HG02798 (cell line): ENCODE data around the gene CORO2B.
"Not testable (repeated sequence)": the region's sequence is repeated elsewhere in the genome, so short reads cannot be mapped to it uniquely, and the experiment has no call there.

ENCODE experiments used
- ATAC-seq: cut with Tn5 transposase; IDR thresholded peaks from one replicate; pipeline ENCODE4 v1.9.1; 2021; ENCODE audit warnings: mild to moderate bottlenecking; ENCODE audit not compliant: unreplicated experiment, poor library complexity

The CORO2B gene

GRCh38 chr15:68641376-68641775 is 62.6 kb downstream of the CORO2B start:
- no peak for ATAC-seq

GRCh38 chr15:68642491-68642845 is 63.7 kb downstream of the CORO2B start:
- ATAC-seq = no peak

GRCh38 chr15:68643216-68643830 is 64.5 kb downstream of the CORO2B start:
- no peak for ATAC-seq

- ATAC-seq = no peak
Measured at GRCh38 chr15:68644083-68644904, 65.5 kb downstream of the CORO2B start.

GRCh38 chr15:68644996-68645395 is 66.2 kb downstream of the CORO2B start:
- ATAC-seq = no peak

GRCh38 chr15:68646156-68646555 is 67.4 kb downstream of the CORO2B start:
- ATAC-seq = no peak

GRCh38 chr15:68646696-68647095 is 67.9 kb downstream of the CORO2B start:
- no peak for ATAC-seq

GRCh38 chr15:68647361-68647760 is 68.6 kb downstream of the CORO2B start:
- not testable (repeated sequence) for ATAC-seq

GRCh38 chr15:68650901-68651709 is 72.3 kb downstream of the CORO2B start:
- no peak for ATAC-seq

- ATAC-seq = no peak
Measured at GRCh38 chr15:68651916-68652525, 73.2 kb downstream of the CORO2B start.

- no peak for ATAC-seq
Measured at GRCh38 chr15:68653031-68653635, 74.3 kb downstream of the CORO2B start.

- ATAC-seq = no peak
Measured at GRCh38 chr15:68653801-68654200, 75.0 kb downstream of the CORO2B start.

- no peak for ATAC-seq
Measured at GRCh38 chr15:68654786-68655560, 76.2 kb downstream of the CORO2B start.

GRCh38 chr15:68655686-68656437 is 77.1 kb downstream of the CORO2B start:
- no peak for ATAC-seq

- ATAC-seq = no peak
Measured at GRCh38 chr15:68656438-68656739, 77.6 kb downstream of the CORO2B start.

- no peak for ATAC-seq
Measured at GRCh38 chr15:68658151-68658550, 79.4 kb downstream of the CORO2B start.

- ATAC-seq = no peak
Measured at GRCh38 chr15:68658641-68659358, 80.0 kb downstream of the CORO2B start.

GRCh38 chr15:68663526-68663925 is 84.7 kb downstream of the CORO2B start:
- ATAC-seq = no peak
